Fibroblast of lung (primary cell): Measurements from ENCODE around the gene ZNF581. TPM values are rescaled to one million over a fixed set of nuclear protein-coding genes. Genes with fewer than 3 reads are reported as not detected.

ENCODE experiments used
- DNase-seq, 2 donors: peaks; one replicate each; pipeline versions ENCODE4 v3.0.0 to v3.0.0-alpha.2; 2010; ENCODE audit warnings: low read depth in 2 of 2
- H2AFZ ChIP-seq: 2 replicates; pipeline ENCODE4 v1.5.1; 2012; ENCODE audit warnings: low read length, control low read depth, inconsistent platforms
- H3K27ac ChIP-seq: 2 replicates; pipeline ENCODE4 v1.5.1; 2011; ENCODE audit warnings: low read length, control low read depth; ENCODE audit not compliant: insufficient read depth
- H3K27me3 ChIP-seq: 2 replicates; pipeline ENCODE4 v1.5.1; 2011; ENCODE audit warnings: mild to moderate bottlenecking, low read length; ENCODE audit not compliant: control insufficient read depth, insufficient read depth
- H3K36me3 ChIP-seq: 2 replicates; pipeline ENCODE4 v1.5.1; 2011; ENCODE audit warnings: low read length; ENCODE audit not compliant: control insufficient read depth, insufficient read depth
- H3K4me1 ChIP-seq: 2 replicates; pipeline ENCODE4 v1.5.1; 2011; ENCODE audit warnings: low read length; ENCODE audit not compliant: control insufficient read depth, insufficient read depth; ENCODE audit errors: extremely low read depth
- H3K4me2 ChIP-seq: 2 replicates; pipeline ENCODE4 v1.5.1; 2011; ENCODE audit warnings: low read length, control low read depth; ENCODE audit not compliant: insufficient read depth; ENCODE audit errors: extremely low read depth
- H3K4me3 ChIP-seq, 4 experiments: fragments of 200-600 bp in 1 of 4; sonication (generic) in 1 of 4; replicated peaks in 1 of 4; 2 replicates each; pipeline ENCODE4 v1.5.1; 2011 to 2016; ENCODE audit warnings: low read length in 4 of 4, low read depth in 3 of 4, mild to moderate bottlenecking in 3 of 4, control low read depth in 2 of 4, inconsistent platforms in 1 of 4, mixed read lengths in 1 of 4; ENCODE audit not compliant: insufficient read depth in 1 of 4; ENCODE audit errors: control extremely low read depth in 1 of 4
- H3K79me2 ChIP-seq: 2 replicates; pipeline ENCODE4 v1.5.1; 2012; ENCODE audit warnings: mild to moderate bottlenecking, low read length, inconsistent platforms; ENCODE audit not compliant: control insufficient read depth, insufficient read depth
- H3K9ac ChIP-seq: 2 replicates; pipeline ENCODE4 v1.5.1; 2011; ENCODE audit warnings: mild to moderate bottlenecking, low read length, control low read depth; ENCODE audit not compliant: insufficient read depth
- H3K9me3 ChIP-seq: 2 replicates; pipeline ENCODE4 v1.5.1; 2012; ENCODE audit warnings: low read depth, low read length; ENCODE audit not compliant: control insufficient read depth, insufficient read depth
- H4K20me1 ChIP-seq: 2 replicates; pipeline ENCODE4 v1.5.1; 2011; ENCODE audit warnings: low read length; ENCODE audit not compliant: control insufficient read depth, insufficient read depth; ENCODE audit errors: extremely low read depth
- EZH2 ChIP-seq: IDR thresholded peaks from 2 replicates; pipeline ENCODE4 v1.5.1; 2012; ENCODE audit warnings: low read length, control low read depth, mild to moderate bottlenecking; ENCODE audit errors: missing control alignments
- polyA plus RNA-seq, 2 donors: library from polyadenylated mRNA; depleted of rRNA in 1 of 2; stranded (reverse) in 1 of 2; unstranded in 1 of 2; fragments of >200 nt; gene quantifications; 2 replicates each; pipeline ENCODE4 v1.2.1, GENCODE V29; 2011 to 2012; ENCODE audit warnings: missing spikeins in 1 of 2
- total RNA-seq: library from RNA; depleted of rRNA; stranded (reverse); fragments of >200 nt; gene quantifications from 2 replicates; pipeline ENCODE4 v1.2.1, GENCODE V29; 2014
- TF ChIP-seq, protein P1 (sequence below), 2 donors: IDR thresholded peaks in 1 of 2; conservative IDR thresholded peaks in 1 of 2; 1 replicate in 1 of 2; 2 replicates in 1 of 2; pipeline ENCODE4 v1.5.1; 2011 to 2012; ENCODE audit warnings: low read length in 2 of 2, control low read depth in 1 of 2, inconsistent platforms in 1 of 2, low read depth in 1 of 2, mild to moderate bottlenecking in 1 of 2

Gene ZNF581
- total and polyA plus RNA-seq, 2 donors (not counting 1 experiment from before 2014, with no cell fraction given): 9.2 to 33.4 TPM

DNA sequence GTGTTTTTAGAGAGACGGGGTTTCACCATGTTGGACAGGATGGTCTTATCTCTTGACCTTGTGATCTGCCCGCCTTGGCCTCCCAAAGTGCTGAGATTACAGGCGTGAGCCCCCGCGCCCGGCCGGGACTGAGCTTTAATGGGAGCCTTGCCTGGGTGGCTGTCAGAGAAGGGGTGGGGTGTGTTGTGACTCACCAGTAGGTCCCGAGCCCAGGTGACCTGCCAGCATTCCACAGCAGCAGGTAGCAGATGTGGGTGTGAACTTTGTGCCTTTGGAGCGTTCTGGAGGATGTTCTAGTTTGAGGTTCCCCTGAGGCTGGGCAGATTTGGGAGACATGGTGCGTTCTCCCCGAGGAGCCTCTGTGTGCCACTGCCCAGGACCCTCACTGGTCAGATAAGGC lies 24.5 kb downstream of the ZNF581 start:
- H4K20me1 ChIP-seq: peaks cover 4% of the 10 kb centered on the region
- no peak for TF ChIP-seq EZH2
- TF ChIP-seq, protein P1, sequence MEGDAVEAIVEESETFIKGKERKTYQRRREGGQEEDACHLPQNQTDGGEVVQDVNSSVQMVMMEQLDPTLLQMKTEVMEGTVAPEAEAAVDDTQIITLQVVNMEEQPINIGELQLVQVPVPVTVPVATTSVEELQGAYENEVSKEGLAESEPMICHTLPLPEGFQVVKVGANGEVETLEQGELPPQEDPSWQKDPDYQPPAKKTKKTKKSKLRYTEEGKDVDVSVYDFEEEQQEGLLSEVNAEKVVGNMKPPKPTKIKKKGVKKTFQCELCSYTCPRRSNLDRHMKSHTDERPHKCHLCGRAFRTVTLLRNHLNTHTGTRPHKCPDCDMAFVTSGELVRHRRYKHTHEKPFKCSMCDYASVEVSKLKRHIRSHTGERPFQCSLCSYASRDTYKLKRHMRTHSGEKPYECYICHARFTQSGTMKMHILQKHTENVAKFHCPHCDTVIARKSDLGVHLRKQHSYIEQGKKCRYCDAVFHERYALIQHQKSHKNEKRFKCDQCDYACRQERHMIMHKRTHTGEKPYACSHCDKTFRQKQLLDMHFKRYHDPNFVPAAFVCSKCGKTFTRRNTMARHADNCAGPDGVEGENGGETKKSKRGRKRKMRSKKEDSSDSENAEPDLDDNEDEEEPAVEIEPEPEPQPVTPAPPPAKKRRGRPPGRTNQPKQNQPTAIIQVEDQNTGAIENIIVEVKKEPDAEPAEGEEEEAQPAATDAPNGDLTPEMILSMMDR (conservative IDR thresholded peaks at IDR 0.05 in 1 of 2, IDR thresholded peaks at IDR 0.05 in 1 of 2; ENCODE audit: low read depth in 1 of 2, low read length in 2 of 2): no peak
- H3K4me3 ChIP-seq: no peak overlapping the region
- DNase-seq: no peak
- peaks cover 49% of the 10 kb centered on the region for H3K36me3 ChIP-seq
- H3K27ac ChIP-seq: no peak overlapping the region
- no peaks in the 10 kb centered on the region for H3K27me3 ChIP-seq
- H3K79me2 ChIP-seq: peaks cover 79% of the 10 kb centered on the region
- H3K4me2 ChIP-seq: no peak overlapping the region
- H3K9ac ChIP-seq: no peak overlapping the region
- no peaks in the 10 kb centered on the region for H3K4me1 ChIP-seq
- no peaks in the 10 kb centered on the region for H3K9me3 ChIP-seq
- no peak overlapping the region for H2AFZ ChIP-seq

DNA sequence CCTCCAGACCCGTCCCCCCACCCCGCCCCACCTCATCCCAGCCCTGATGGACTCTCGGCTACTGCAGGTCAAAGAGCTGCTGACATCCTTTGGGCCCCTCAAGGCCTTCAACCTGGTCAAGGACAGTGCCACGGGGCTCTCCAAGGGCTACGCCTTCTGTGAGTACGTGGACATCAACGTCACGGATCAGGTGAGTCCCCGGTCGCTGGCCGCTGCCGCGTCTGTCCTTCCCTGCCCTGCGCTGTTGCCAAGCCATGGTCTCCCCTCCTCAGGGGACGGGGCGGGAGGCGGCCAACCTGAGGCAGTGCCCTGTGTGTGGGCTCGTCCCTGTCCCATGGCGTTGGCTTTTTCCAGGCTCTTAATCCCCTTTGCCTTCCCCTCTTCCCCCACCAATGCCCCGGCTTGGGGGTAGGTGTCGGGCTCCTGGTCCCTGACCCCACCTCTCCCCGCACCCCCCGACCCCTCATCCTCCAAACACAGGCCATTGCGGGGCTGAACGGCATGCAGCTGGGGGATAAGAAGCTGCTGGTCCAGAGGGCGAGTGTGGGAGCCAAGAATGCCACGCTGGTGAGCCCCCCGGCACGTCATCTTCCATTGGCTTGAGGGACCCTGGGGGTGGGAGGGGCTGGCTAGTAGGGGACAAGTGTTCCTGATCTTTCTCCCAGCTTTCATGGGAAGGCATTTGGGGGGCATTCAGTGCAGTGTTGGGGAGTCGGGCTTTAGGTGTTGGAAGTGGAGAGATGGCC lies 25.3 kb downstream of the ZNF581 start:
- no peak overlapping the region for H3K9ac ChIP-seq
- no peak for DNase-seq
- H3K27ac ChIP-seq: no peak overlapping the region
- TF ChIP-seq, protein P1 (conservative IDR thresholded peaks at IDR 0.05 in 1 of 2, IDR thresholded peaks at IDR 0.05 in 1 of 2; ENCODE audit: low read depth in 1 of 2, low read length in 2 of 2): no peak
- no peak for TF ChIP-seq EZH2
- no peak overlapping the region for H3K4me2 ChIP-seq
- no peaks in the 10 kb centered on the region for H3K9me3 ChIP-seq
- H3K4me1 ChIP-seq: no peaks in the 10 kb centered on the region
- H3K27me3 ChIP-seq: no peaks in the 10 kb centered on the region
- no peak overlapping the region for H3K4me3 ChIP-seq
- H4K20me1 ChIP-seq: peaks cover 4% of the 10 kb centered on the region
- H3K79me2 ChIP-seq: peaks cover 80% of the 10 kb centered on the region
- peaks cover 49% of the 10 kb centered on the region for H3K36me3 ChIP-seq
- no peak overlapping the region for H2AFZ ChIP-seq

DNA sequence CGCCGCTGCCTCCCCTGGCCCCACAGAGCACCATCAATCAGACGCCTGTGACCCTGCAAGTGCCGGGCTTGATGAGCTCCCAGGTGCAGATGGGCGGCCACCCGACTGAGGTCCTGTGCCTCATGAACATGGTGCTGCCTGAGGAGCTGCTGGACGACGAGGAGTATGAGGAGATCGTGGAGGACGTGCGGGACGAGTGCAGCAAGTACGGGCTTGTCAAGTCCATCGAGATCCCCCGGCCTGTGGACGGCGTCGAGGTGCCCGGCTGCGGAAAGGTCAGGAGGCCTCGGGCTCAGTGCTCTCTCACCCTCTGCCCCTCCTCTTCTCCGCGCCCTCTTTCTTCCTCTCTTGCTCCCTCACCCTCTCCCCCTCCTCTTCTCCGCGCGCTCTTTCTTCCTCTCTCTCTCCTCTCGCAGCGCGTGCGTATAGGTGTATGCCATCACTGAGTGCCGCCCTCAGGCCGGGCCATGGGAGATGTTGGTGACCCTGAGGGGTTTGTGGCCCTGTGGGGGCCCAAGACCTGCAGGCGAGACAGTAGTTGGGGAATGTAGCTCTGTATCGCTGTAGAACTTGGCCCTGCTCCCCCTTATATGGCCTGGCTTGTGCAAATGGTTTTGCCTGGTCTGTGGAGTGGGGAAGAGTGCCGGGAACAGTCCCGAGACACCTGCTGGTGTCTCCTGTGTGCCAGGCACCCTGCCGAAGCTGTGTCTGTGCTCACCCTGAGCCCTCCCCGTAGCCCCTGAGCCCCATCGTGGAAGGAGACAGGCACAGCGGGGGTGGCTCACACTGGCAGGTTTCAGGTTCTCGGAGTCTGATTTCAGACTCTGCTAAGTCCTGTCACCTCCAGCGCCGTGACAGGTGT lies 26.2 kb downstream of the ZNF581 start:
- Histone ChIP-seq H3K4me1 (no peaks in the 10 kb centered on the region), H3K4me3 (no peak overlapping the region), H4K20me1 (peaks cover 4% of the 10 kb centered on the region), H3K9me3 (no peaks in the 10 kb centered on the region), H3K27ac (no peak overlapping the region), H3K79me2 (peaks cover 73% of the 10 kb centered on the region), H3K4me2 (no peak overlapping the region), H2AFZ (no peak overlapping the region), H3K36me3 (peaks cover 45% of the 10 kb centered on the region), H3K9ac (no peak overlapping the region), H3K27me3 (no peaks in the 10 kb centered on the region)
- DNase-seq: no peak
- TF ChIP-seq, protein P1 (conservative IDR thresholded peaks at IDR 0.05 in 1 of 2, IDR thresholded peaks at IDR 0.05 in 1 of 2; ENCODE audit: low read depth in 1 of 2, low read length in 2 of 2): no peak
- TF ChIP-seq EZH2: no peak
